Adrenal gland (tissue), 5 donors: ENCODE data around the gene TTLL5.

Source experiments
- POLR2A ChIP-seq, 2 donors: fragments of 450-650 bp; IDR thresholded peaks; one replicate each; pipeline ENCODE4 v1.6.1; 2017; ENCODE audit warnings: antibody characterized with exemption in 2 of 2, mild to moderate bottlenecking in 2 of 2, moderate library complexity in 1 of 2
- TF ChIP-seq, protein P1 (sequence below), 6 experiments: fragments of 450-650 bp in 4 of 6; fragments of 200-600 bp in 2 of 6; sonication (generic) in 1 of 6; IDR thresholded peaks; 1 replicate in 5 of 6; 2 replicates in 1 of 6; pipeline versions ENCODE4 v1.5.1 to v1.8.0; 2016 to 2021; ENCODE audit warnings: antibody characterized with exemption in 6 of 6, mild to moderate bottlenecking in 2 of 6, moderate library complexity in 1 of 6
- donor health status: DM: no; HTN: no; CAD: no.

DNA sequence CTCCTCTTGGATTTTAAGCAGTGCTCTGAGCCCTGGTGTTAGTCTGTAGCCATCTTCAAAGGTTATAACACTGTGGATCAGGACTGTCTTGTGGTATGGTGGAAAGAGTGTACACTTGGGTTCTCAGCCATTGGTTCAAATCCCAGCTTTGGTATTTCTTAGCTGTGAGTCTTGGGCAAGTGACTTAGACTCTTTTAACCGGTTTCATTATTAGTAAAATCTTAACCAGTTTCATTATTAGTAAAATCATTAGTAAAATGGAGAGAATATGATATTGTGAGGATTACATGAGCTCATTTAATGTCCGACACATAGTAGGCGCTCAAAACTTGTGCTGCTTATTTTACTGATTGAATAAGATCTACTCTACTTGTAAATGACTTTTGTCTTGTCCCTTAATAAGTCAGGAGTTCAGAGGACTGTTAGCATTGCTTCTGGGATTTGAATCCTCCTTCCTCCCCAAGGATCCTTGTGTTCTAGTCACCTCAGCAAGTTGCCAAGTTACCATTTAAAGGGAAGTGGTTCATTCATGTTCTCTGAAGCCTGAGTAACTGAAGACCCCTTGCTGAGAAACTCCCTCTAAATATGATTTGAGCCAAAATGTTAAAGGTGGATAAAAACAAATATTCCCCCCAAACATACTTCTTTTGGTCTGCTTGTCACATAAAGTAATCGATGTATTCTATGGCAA lies 12.4 kb downstream of the TTLL5 start:
- TF ChIP-seq, protein P1, sequence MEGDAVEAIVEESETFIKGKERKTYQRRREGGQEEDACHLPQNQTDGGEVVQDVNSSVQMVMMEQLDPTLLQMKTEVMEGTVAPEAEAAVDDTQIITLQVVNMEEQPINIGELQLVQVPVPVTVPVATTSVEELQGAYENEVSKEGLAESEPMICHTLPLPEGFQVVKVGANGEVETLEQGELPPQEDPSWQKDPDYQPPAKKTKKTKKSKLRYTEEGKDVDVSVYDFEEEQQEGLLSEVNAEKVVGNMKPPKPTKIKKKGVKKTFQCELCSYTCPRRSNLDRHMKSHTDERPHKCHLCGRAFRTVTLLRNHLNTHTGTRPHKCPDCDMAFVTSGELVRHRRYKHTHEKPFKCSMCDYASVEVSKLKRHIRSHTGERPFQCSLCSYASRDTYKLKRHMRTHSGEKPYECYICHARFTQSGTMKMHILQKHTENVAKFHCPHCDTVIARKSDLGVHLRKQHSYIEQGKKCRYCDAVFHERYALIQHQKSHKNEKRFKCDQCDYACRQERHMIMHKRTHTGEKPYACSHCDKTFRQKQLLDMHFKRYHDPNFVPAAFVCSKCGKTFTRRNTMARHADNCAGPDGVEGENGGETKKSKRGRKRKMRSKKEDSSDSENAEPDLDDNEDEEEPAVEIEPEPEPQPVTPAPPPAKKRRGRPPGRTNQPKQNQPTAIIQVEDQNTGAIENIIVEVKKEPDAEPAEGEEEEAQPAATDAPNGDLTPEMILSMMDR (IDR thresholded peaks at IDR 0.05), result no peak
- no peak for TF ChIP-seq POLR2A (IDR thresholded peaks at IDR 0.05)
